G401 (cell line): ENCODE data around the gene ACTRT2. TPM values are rescaled to one million over a fixed set of nuclear protein-coding genes. Genes with fewer than 3 reads are reported as not detected.

Experiments used
- DNase-seq: peaks from one replicate; pipeline ENCODE4 v3.0.0-alpha.2; 2015; ENCODE audit warnings: low spot score
- in situ Hi-C: cut with HindIII; loops from 2 replicates; pipeline ENCODE4 v1.10.0; 2016; ENCODE audit warnings: low sequenced_read_pairs, mixed read lengths
- total RNA-seq: library from RNA; depleted of rRNA; stranded (reverse); fragments of >200 nt; shearing (Covaris generic); gene quantifications from 2 replicates; pipeline ENCODE4 v1.2.3, GENCODE V29; 2014

ACTRT2 gene
- total RNA-seq, 1 experiment from 2014 or later = not detected

GRCh38 chr1:3000671-3001470 lies 20.4 kb upstream of the ACTRT2 start:
- in situ Hi-C loops = no loop called here
- no peak for DNase-seq

GRCh38 chr1:3001471-3002348 lies 19.6 kb upstream of the ACTRT2 start:
- in situ Hi-C loops = no loop called here
- DNase-seq = no peak

- in situ Hi-C loops = no loop called here
- DNase-seq = no peak
These were observed 18.8 kb upstream of the ACTRT2 start for GRCh38 chr1:3002349-3003038.

GRCh38 chr1:3003039-3003940 lies 18.0 kb upstream of the ACTRT2 start:
- in situ Hi-C loops = no loop called here
- no peak for DNase-seq

GRCh38 chr1:3003941-3004270 lies 17.4 kb upstream of the ACTRT2 start:
- in situ Hi-C loops = no loop called here
- DNase-seq = no peak

GRCh38 chr1:3004285-3005205 lies 16.7 kb upstream of the ACTRT2 start:
- no peak for DNase-seq
- in situ Hi-C loops = no loop called here

- DNase-seq = no peak
- in situ Hi-C loops = no loop called here
These were observed 15.5 kb upstream of the ACTRT2 start for GRCh38 chr1:3005771-3006170.

GRCh38 chr1:3007298-3008147 lies 13.7 kb upstream of the ACTRT2 start:
- no peak for DNase-seq
- in situ Hi-C loops = no loop called here

- in situ Hi-C loops = no loop called here
- DNase-seq = no peak
These were observed 12.2 kb upstream of the ACTRT2 start for GRCh38 chr1:3009021-3009420.

GRCh38 chr1:3009556-3009955 lies 11.7 kb upstream of the ACTRT2 start:
- no peak for DNase-seq
- in situ Hi-C loops = no loop called here

GRCh38 chr1:3011127-3011526 lies 10.1 kb upstream of the ACTRT2 start:
- in situ Hi-C loops = no loop called here
- no peak for DNase-seq

- in situ Hi-C loops = no loop called here
- DNase-seq = no peak
These were observed 9.4 kb upstream of the ACTRT2 start for GRCh38 chr1:3011631-3012455.

- DNase-seq = no peak
- in situ Hi-C loops = no loop called here
These were observed 8.6 kb upstream of the ACTRT2 start for GRCh38 chr1:3012456-3013291.

GRCh38 chr1:3013371-3014049 lies 7.8 kb upstream of the ACTRT2 start:
- DNase-seq = no peak
- in situ Hi-C loops = no loop called here

- no peak for DNase-seq
- in situ Hi-C loops = no loop called here
These were observed 7.2 kb upstream of the ACTRT2 start for GRCh38 chr1:3014050-3014440.
